MM.1S (cell line): ENCODE data around the gene NEURL1B.

Experiments
- DNase-seq: peaks from one replicate; pipeline ENCODE4 v3.0.0-alpha.2; 2015
- H2AFZ ChIP-seq: fragments of 300-600 bp; sonication (generic); 2 replicates; pipeline ENCODE4 v1.6.0; 2016; ENCODE audit warnings: antibody characterized with exemption, low read length
- H3F3A ChIP-seq: fragments of 300-600 bp; sonication (generic); 2 replicates; pipeline ENCODE4 v1.6.1; 2016; ENCODE audit warnings: mild to moderate bottlenecking, antibody characterized with exemption, low read length, moderate library complexity, mixed read lengths; ENCODE audit not compliant: insufficient read depth
- H3K27ac ChIP-seq: fragments of 300-600 bp; sonication (generic); 2 replicates; pipeline ENCODE4 v1.5.1; 2016; ENCODE audit warnings: mild to moderate bottlenecking, low read length
- H3K27me3 ChIP-seq: fragments of 300-600 bp; sonication (generic); replicated peaks from 2 replicates; pipeline ENCODE4 v1.6.0; 2016; ENCODE audit warnings: low read length; ENCODE audit not compliant: insufficient read depth
- H3K36me3 ChIP-seq: fragments of 300-600 bp; sonication (generic); replicated peaks from 2 replicates; pipeline ENCODE4 v1.6.1; 2016; ENCODE audit warnings: mild to moderate bottlenecking, low read length, mixed read lengths; ENCODE audit not compliant: insufficient read depth
- H3K4me1 ChIP-seq: fragments of 300-600 bp; sonication (generic); 2 replicates; pipeline ENCODE4 v1.6.1; 2016; ENCODE audit warnings: low read length, mixed read lengths
- H3K4me2 ChIP-seq: fragments of 300-600 bp; sonication (generic); 2 replicates; pipeline ENCODE4 v1.6.0; 2016; ENCODE audit warnings: low read depth, low read length
- H3K4me3 ChIP-seq: fragments of 300-600 bp; sonication (generic); 2 replicates; pipeline ENCODE4 v1.5.1; 2016; ENCODE audit warnings: low read length, mixed read lengths
- H3K79me2 ChIP-seq: fragments of 300-600 bp; sonication (generic); 2 replicates; pipeline ENCODE4 v1.6.1; 2016; ENCODE audit warnings: mixed run types, low read length, mixed read lengths
- H3K9ac ChIP-seq: fragments of 300-600 bp; sonication (generic); 2 replicates; pipeline ENCODE4 v1.6.1; 2016; ENCODE audit warnings: low read length, mixed read lengths
- H3K9me2 ChIP-seq: fragments of 300-600 bp; sonication (generic); replicated peaks from 2 replicates; pipeline ENCODE4 v1.6.1; 2016; ENCODE audit warnings: mild to moderate bottlenecking, low read length, mixed read lengths; ENCODE audit not compliant: insufficient read depth
- H3K9me3 ChIP-seq: fragments of 300-600 bp; sonication (generic); replicated peaks from 2 replicates; pipeline ENCODE4 v1.6.1; 2016; ENCODE audit warnings: mild to moderate bottlenecking, low read length, mixed read lengths; ENCODE audit not compliant: insufficient read depth
- H4K20me1 ChIP-seq: fragments of 300-600 bp; sonication (generic); 2 replicates; pipeline ENCODE4 v1.6.1; 2016; ENCODE audit warnings: mild to moderate bottlenecking, low read length, moderate library complexity, mixed read lengths; ENCODE audit not compliant: insufficient read depth
- EZH2 ChIP-seq: fragments of 300-600 bp; sonication (generic); optimal IDR thresholded peaks from 2 replicates; pipeline ENCODE3; 2017; ENCODE audit warnings: low read depth, mild to moderate bottlenecking, antibody characterized with exemption, low read length, mixed read lengths
- EZH2phosphoT487 ChIP-seq: fragments of 300-600 bp; sonication (generic); IDR thresholded peaks from 2 replicates; pipeline ENCODE4 v1.6.1; 2018; ENCODE audit warnings: antibody characterized with exemption, low read length
- TF ChIP-seq, protein P1 (sequence below): fragments of 300-600 bp; sonication (generic); IDR thresholded peaks from 2 replicates; pipeline ENCODE4 v1.5.1; 2016; ENCODE audit warnings: antibody characterized with exemption, low read length, mixed read lengths

The NEURL1B gene

GRCh38 chr5:172668594-172669071 lies 27.6 kb downstream of the NEURL1B start:
- Histone ChIP-seq H3K9me3 (no peaks in the 10 kb centered on the region), H3K27ac (no peak overlapping the region), H3K36me3 (no peaks in the 10 kb centered on the region), H3F3A (no peaks in the 10 kb centered on the region), H3K27me3 (no peaks in the 10 kb centered on the region), H3K4me2 (no peak overlapping the region), H3K79me2 (no peaks in the 10 kb centered on the region), H2AFZ (no peak overlapping the region), H4K20me1 (no peaks in the 10 kb centered on the region), H3K4me3 (no peak overlapping the region), H3K4me1 (no peaks in the 10 kb centered on the region), H3K9ac (no peak overlapping the region), H3K9me2 (no peaks in the 10 kb centered on the region)
- no peak for DNase-seq
- TF ChIP-seq EZH2phosphoT487 (no peak), EZH2 (no peak)
- TF ChIP-seq, protein P1, sequence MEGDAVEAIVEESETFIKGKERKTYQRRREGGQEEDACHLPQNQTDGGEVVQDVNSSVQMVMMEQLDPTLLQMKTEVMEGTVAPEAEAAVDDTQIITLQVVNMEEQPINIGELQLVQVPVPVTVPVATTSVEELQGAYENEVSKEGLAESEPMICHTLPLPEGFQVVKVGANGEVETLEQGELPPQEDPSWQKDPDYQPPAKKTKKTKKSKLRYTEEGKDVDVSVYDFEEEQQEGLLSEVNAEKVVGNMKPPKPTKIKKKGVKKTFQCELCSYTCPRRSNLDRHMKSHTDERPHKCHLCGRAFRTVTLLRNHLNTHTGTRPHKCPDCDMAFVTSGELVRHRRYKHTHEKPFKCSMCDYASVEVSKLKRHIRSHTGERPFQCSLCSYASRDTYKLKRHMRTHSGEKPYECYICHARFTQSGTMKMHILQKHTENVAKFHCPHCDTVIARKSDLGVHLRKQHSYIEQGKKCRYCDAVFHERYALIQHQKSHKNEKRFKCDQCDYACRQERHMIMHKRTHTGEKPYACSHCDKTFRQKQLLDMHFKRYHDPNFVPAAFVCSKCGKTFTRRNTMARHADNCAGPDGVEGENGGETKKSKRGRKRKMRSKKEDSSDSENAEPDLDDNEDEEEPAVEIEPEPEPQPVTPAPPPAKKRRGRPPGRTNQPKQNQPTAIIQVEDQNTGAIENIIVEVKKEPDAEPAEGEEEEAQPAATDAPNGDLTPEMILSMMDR: no peak

- Histone ChIP-seq H3F3A (no peaks in the 10 kb centered on the region), H3K4me1 (no peaks in the 10 kb centered on the region), H3K79me2 (no peaks in the 10 kb centered on the region), H3K4me2 (no peak overlapping the region), H4K20me1 (no peaks in the 10 kb centered on the region), H3K27me3 (no peaks in the 10 kb centered on the region), H2AFZ (no peak overlapping the region), H3K36me3 (no peaks in the 10 kb centered on the region), H3K9ac (no peak overlapping the region), H3K9me2 (no peaks in the 10 kb centered on the region), H3K27ac (no peak overlapping the region), H3K9me3 (no peaks in the 10 kb centered on the region), H3K4me3 (no peak overlapping the region)
- no peak for DNase-seq
- TF ChIP-seq, protein P1: no peak
- TF ChIP-seq EZH2phosphoT487: no peak
- no peak for TF ChIP-seq EZH2
These were observed 28.4 kb downstream of the NEURL1B start for GRCh38 chr5:172669386-172670004.

GRCh38 chr5:172670005-172670402 lies 28.9 kb downstream of the NEURL1B start:
- Histone ChIP-seq H3K9me2 (no peaks in the 10 kb centered on the region), H3K27ac (no peak overlapping the region), H3K4me2 (no peak overlapping the region), H4K20me1 (no peaks in the 10 kb centered on the region), H3K9ac (no peak overlapping the region), H3K79me2 (no peaks in the 10 kb centered on the region), H3K4me1 (no peaks in the 10 kb centered on the region), H3K4me3 (no peak overlapping the region), H3K27me3 (no peaks in the 10 kb centered on the region), H3K36me3 (no peaks in the 10 kb centered on the region), H3F3A (no peaks in the 10 kb centered on the region), H2AFZ (no peak overlapping the region), H3K9me3 (no peaks in the 10 kb centered on the region)
- TF ChIP-seq, protein P1: no peak
- TF ChIP-seq EZH2phosphoT487 (no peak), EZH2 (no peak)
- no peak for DNase-seq
